GM18867 (cell line): ENCODE data around the gene LIPH.
"Not testable (repeated sequence)": the region's sequence is repeated elsewhere in the genome, so short reads cannot be mapped to it uniquely, and the experiment has no call there.

Experiments used
- ATAC-seq: cut with Tn5 transposase; IDR thresholded peaks from one replicate; pipeline ENCODE4 v1.9.1; 2021; ENCODE audit warnings: mild to moderate bottlenecking, moderate library complexity; ENCODE audit not compliant: unreplicated experiment

Gene LIPH

DNA sequence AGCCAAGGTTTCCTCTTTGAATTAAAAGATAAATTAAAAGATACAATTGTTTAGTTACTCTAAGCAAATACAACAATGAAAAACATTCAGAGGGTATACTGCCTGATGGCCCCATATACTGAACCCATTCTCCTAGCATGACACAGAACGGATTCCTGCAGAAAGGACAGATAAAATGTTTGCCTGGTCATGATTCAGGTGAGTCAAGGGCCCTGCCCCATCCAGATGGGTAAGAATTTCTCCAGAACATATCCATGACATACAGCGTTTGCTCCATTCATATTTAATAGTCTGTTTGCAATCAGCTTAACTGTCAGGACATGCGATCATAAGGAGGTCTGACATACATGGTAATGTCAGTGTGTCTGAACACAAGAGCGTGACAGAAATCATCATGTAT, 62.1 kb downstream of the LIPH start:
- ATAC-seq = no peak

DNA sequence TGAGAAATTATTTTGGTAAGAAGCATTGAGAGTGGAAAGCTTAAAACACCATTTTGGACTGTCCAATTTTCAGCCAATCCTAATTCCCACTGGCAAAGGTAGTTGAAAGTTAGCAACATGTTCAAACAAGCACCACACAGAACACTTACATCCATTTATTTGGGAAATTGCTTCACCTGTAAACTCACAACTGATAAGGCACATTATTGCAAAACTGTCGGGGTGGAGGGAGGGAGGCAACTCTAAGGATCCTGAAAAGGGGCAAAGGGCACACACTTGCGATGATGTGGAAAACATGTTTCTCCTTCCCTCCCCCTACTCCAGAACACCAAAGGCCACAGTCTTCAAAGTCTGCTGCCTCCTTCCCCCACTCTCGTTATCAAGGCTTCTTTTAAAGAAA, 62.9 kb downstream of the LIPH start:
- ATAC-seq = no peak

DNA sequence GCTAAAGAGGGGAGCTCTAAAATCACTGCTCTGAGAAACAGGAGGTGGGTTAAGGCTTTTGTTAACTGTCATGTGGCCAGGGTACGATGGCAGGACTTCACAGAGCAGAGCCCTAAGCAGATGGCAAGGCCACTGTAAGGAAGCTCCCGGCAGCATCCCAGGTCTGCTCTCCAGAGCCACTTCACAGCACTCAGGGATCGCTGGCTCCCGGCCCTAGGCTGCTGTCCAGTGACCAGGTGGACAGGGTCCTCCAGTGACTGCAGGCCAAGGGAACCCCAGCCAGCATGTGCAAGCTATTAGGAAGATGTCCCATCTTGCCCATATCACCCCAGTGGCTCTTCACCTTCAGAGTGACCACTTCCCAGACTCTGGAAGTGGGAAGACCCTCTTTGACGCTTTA, 63.9 kb downstream of the LIPH start:
- no peak for ATAC-seq

DNA sequence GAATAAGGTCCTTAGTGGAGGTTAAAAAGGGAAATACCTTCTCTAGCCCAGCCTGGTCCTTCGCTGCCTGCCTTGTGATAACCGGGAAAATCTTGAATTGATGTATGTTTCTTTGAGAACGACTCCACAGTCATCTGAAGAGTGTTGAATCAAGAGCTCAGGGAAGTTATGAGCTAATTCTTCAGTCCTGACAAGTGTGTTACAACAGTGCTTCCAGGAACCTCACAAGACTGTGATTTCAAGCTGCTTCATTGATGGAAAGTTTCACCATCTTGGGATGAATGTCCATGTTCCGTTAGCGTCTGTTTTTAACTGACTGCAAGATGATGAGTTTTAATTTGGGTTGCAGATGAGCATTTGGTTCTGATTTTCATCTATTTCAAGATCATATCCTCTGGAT, 66.0 kb downstream of the LIPH start:
- ATAC-seq = no peak

DNA sequence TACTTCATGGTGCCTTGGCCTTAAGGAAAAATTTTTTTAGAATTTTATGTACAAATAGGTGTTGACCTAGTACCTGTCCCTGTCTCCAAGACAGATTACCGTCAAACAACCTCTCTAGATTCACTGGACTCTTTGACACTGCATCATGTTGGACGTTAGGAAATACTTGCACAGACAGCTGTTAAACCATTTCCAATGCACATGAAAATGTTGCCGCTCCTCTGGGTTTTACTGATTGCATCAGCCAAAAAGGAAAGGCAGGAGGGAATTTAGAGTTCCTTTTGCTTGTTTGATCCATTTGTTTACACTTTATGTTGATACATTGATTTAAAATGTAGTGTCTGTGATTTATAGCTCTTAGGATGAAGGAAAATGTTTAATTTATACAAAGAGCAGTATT, 68.1 kb downstream of the LIPH start:
- ATAC-seq = no peak

DNA sequence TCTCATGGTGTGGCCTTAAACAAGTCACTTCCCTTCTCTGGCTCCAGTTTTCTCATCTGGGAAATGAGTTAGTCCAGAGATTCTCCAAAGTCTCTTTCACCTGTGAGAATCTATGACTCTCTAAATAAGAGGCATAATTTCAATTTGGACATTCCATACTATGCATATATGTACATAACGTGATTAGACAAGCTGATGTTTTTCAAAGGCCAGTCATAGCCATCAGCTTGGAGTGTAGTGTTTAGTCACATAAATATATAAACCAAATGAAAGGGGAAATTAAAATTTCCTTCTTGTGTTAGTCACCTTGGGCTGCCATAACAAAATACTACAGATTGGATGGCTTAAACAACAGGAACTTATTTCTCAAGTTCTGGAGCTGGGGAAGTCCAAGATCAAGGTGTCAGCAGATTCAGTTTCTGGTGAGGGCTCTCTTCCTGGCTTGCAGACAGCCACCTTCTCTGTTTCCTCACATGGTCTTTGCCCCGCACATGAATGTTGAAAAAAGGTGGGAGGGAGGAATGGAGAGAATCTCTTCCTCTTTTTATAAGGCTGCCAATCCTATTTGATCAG, 72.9 kb downstream of the LIPH start:
- no peak for ATAC-seq

DNA sequence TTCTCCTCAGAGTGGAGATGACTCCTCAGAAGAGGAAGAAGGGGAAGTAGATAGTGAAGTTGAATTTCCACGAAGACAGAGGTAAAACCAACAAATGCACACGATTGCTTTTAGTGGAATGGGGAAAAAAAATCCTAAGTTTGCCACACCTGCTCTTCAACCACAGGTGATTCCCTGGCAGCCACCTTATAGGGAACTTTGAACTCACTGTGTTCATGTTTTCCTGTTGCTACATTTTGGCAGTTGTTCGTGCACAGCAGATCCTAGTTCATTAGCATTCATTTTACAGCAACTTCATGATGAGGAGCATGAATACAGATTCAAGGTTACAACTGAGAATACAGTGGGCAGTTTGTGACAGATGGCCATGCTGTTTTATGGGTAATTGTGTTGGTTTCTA, 75.1 kb downstream of the LIPH start:
- no peak for ATAC-seq

DNA sequence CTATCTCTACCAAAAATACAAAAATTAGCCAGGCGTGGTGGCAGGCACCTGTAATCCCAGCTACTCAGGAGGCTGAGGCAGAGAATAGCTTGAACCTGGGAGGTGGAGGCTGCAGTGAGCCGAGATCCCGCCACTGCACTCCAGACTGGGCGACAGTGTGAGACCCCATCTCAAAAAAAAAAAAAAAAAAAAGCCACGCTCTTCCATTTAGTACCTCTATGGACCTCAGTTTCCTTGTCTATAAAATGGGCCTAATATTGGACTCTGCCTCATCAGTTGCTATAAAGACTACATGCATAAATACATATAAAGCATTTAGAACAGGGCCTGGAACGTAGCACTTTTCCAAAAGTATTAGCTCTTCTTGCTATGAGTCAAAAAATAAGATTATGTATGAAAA, 77.5 kb downstream of the LIPH start:
- ATAC-seq = not testable (repeated sequence)

DNA sequence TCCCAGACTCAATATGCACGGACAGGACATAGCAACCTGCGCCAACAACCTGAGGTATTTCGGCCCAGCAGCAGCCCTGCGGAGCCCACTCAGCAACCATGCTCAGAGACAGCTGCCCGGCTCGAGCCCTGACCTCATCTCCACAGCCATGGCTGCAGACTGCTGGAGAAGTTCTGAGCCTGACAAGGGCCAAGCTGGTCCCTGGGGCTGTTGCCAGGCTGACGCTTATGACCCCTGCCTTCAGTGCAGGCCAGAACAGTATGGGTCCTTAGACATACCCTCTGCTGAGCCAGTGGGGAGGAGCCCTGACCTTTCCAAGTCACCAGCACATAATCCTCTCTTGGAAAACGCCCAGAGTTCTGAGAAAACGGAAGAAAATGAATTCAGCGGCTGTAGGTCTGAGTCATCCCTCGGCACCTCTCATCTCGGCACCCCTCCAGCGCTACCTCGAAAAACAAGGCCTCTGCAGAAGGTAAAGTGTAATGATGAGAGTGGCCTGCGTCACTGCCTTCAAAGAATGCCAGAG, 79.0 kb downstream of the LIPH start:
- ATAC-seq = no peak

DNA sequence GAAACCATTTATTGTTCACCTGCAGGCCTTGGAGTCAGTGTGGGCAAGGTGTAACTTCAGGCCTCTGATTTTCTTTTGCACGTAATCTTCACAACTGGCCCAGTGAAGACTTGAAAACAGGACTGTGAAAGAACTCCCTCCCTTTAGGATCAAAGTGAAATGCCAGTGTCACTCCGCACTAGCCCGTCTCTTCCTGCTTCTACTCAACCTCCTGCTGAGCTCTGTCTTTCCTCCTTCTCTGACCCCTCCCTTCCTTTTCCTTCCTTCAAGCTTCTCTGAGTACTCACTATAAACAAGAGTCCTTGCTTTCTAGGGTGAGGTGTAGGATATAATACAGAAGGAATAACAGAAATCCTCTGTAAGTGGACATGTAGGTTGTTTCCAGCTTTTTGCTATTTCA, 82.1 kb downstream of the LIPH start:
- ATAC-seq = no peak

DNA sequence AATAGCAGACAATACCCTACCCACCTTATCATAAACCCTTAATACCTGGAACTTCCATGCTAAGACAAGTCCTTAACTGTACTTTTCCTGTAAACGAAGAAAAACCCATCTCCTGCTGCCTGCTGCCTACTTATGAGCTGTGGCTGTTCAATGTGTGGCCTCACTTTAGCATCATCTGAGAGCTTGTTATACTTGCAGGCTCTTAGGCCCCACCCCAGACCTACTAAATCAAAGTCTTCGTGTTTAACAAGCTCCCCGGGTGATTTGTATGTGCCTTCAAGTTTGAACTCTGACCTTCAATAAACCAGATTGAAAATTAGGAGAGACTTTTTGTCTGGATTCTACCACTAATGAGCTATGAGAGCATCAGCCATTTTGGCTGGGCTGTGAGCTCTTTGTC, 82.8 kb downstream of the LIPH start:
- no peak for ATAC-seq

DNA sequence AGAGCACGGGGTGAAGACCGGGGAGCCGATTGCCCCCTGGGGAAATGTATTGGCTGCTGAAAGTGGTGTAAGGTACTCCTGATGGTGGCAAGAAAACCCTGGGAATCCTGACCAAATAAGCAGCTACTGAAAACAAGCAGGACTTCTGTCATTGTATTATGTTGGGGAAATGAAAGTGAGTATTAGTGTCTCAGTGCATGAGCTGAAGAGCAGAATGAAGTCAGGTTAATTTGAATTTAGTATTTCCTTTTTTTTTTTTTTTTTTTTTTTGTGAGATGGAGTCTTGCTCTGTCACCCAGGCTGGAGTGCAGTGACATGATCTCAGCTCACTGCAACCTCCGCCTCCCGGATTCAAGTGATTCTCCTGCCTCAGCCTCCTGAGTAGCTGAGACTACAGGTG, 86.3 kb downstream of the LIPH start:
- not testable (repeated sequence) for ATAC-seq

DNA sequence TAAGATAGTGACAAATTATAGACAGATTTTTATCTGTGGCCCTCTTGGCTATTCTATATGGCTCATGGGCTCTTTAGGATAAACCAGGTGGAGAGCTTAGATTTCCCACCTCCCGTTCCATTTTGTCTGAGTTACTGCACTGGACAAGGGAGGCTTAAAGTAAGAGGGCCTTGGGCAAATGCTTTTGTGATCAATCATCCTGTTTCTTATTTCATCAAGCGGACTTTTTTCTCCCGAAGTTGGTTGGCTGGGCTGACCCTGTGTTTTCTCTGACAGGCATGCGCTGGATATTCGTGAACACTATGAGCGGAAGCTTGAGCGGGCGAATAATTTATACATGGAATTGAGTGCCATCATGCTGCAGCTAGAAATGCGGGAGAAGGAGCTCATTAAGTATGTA, 86.9 kb downstream of the LIPH start:
- no peak for ATAC-seq

DNA sequence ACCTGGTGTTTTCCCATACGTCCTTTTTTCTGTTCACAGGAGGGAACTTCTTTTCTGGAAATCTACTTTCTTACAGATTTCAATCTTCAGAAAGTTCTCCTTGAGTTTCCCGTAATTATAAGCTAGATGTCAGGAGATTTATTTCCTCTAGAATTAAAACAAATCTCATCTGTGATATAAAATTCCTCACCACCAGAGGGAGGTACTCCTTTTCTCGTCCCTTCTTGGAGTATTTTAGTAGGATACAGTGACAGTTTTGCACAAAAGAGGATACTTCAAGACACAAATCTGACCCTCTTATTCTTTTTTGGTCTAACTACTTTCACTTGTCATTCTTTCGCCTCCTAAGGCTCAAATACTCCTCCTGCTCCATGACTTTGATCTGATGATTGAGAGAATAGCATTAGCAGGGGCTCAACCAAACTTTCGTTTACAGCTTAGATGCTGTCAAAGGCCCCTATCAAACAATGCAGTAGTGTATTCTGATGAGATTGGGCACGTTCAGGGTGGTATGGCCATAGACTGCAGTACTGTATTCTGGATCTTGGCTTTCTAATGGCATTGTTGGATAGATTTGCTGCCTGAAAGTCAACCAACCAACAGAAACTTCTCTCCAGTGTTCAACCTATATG, 91.6 kb downstream of the LIPH start:
- no peak for ATAC-seq

DNA sequence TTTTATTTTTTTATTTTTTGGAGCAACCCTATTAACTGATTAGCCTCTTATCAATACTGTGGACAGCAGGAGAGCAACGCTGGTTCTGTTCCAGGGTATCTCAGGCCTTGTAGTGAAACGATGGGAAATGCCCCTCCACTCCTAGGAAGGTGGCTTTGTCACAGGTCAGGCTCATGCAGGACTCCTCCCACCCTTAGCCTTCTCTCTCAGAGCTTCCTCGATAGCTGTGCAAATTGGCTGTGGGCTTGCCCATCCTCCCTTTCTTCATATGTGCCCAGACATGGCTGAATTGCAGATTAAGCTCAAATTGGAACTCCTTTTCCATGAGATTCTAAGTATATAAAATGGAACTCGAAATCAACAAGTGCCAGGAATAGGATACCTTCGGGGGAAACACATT, 92.1 kb downstream of the LIPH start:
- no peak for ATAC-seq

DNA sequence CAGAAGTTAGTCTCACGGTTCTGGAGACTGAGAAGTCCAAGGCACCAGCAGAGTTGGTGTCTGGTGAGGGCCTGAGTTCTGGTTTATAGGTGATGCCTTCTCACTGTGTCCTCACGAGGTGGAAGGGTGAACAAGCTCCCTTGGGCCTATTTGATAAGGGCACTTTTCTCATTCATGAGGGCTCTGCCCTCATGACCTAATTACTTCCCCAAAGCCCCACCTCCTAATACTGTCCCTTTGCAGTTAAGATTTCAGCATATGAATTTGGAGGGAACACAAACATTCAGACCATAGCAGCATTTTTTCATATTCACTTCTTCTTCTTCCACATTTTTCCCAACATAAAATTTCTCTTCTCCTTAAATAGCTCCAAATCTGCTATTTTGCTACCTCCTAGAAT, 95.0 kb downstream of the LIPH start:
- ATAC-seq = no peak
